SK-N-SH treated with all-trans-retinoic acid at 6 μM for 48 hours (cell line): ENCODE measurements around the gene TMTC2.

ENCODE experiments used
- OSR1 ChIP-seq: fragments of 250-450 bp; sonication (Bioruptor Pico); IDR thresholded peaks from 2 replicates; pipeline ENCODE4 v1.8.0; 2022; ENCODE audit warnings: moderate library complexity, mild to moderate bottlenecking, inconsistent platforms
- ZNF8 ChIP-seq: fragments of 450-650 bp; formaldehyde crosslinking; IDR thresholded peaks from 2 replicates; pipeline ENCODE4 v1.5.0; 2020; ENCODE audit warnings: mild to moderate bottlenecking, moderate library complexity

DNA sequence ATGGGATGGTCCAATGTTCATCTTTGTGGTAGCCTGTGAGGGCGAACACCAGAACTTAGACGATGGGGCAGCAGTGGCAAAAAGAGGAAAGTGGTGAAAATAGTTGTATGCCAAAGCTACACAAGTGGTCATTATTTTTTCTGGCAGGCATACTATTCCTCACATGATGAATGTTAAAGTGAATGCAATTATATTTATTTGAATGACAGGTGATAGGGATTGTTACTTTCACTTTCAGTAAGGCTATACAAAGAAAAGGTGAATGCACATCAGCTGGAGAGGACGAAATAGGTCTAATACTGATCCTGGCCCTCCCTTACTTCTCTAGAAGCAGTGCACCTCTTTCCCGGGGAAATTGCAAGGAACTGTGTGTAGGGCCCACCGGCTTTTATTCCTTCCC is 470.1 kb downstream of the TMTC2 start:
- TF ChIP-seq OSR1 (CRISPR knock-in tag), result no peak
- no peak for TF ChIP-seq ZNF8 (CRISPR knock-in tag)
